ENCODE measurements around the gene JAKMIP3.

The JAKMIP3 gene

GRCh38 chr10:132098539-132099388 lies 33.0 kb downstream of the JAKMIP3 start:
- no peak for DNase-seq (ENCODE audit: low spot score)

DNA sequence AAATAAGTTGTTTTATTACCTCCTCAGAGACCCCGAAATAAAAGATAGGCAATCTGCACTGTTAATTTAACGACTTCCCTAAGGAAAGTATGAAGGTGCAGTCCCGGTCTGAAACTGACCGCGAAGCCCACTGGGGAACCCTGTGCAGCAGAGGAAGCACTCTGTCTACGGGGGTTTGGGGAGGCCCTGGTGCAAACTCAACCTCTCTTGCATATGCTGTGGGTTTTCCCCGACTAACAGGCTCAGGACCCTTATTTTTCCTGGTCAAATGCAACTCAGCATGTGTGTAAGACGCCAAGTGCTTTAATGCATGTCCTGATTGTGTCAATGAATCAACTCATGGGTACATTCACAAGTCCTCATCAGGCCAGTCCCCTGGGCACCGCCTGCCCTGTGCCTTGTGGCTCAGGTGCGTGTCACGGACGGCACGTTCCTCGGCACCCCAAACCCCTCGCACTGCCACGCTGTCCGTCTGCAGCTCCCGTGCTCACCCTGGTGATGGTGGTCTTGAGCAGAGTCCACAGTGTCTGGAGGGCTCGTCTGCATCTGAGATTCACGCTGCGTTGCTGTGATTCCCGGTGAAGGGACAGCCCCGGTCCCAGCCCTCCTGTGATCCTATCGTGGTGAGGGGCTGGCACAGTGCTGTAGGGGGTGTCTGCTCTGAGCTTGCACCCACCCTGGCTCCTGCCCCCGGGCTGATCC lies 33.8 kb downstream of the JAKMIP3 start:
- DNase-seq (ENCODE audit: low spot score), result no peak

DNA sequence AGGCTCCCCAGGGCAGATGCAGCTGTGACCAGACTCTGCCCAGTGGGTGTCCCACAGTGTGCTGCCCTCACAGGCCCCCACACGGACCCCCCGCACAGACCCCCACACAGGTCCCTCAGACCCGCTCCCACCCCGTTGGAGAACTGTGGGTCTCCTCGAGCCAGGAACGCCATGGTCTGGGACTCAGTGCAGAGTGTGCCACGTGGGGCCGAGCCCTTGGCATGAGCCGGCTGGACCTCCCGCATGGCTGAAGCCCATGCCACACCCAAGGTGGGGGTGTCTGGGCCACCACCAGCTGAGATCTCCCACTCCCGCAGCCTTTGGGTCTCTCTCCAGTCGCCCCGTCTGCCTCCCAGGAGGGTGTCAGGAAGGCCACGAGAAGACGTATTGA lies 34.3 kb downstream of the JAKMIP3 start:
- no peak for DNase-seq (ENCODE audit: low spot score)

DNA sequence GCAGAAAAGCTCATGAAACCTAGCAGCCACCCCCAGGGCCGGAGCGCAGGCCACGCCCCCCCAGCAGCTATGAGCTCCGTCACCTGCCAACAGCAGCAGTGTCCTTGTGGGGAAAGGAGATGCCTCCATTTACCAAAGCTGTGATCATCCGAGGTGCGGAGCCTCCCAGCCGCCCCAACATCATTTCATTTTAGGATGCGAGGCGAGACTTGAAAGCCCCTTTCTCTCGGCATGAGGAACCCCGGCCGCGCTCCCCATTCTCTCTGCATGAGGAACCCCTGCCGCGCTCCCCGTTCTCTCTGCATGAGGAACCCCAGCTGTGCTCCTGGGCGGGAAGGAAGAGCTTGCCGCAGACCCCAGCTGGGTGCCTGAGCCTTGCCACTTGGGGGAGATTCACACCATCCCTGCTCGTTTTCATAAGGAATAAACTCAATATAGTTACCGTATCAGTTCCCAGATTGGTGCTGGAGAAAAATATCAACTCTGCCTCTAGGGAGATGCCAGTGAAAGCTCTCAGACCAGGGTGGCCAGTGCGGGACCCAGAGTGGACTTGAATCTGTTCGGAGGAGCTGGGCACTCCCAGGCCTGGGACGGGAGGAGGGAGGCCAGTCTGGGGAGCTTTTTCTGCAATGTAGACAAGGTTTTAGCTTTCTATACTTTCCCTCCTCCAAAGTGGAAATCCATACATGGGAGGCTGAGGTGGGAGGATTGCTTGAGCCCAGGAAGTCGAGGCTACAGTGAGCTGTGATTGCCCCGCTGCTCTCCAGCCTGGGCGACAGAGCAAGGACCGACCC lies 35.0 kb downstream of the JAKMIP3 start:
- DNase-seq (ENCODE audit: low spot score), result no peak

DNA sequence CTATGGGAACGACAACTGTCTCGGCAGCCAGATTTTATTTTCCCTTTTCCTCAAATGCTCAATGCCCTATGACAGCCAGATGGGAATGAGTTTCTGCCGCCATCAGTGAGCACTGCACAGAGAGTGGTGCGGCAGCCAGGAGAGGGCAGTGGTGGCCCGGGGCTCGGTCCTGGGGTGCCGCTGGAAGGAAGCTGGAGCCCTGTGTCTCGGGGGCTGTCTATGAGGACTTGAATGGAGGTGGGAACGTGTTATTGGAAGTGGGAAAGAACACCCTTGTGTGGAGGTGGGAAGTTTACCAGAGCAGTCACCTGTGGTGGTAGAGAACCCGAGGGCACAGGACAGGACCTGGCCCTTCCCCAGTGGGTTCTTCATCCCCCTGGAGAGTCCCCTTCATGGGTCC lies 35.8 kb downstream of the JAKMIP3 start:
- DNase-seq (ENCODE audit: low spot score), result no peak

GRCh38 chr10:132102071-132102716 lies 36.4 kb downstream of the JAKMIP3 start:
- no peak for DNase-seq (ENCODE audit: low spot score)

- no peak for DNase-seq (ENCODE audit: low spot score)
Measured at GRCh38 chr10:132102717-132103110, 37.0 kb downstream of the JAKMIP3 start.

GRCh38 chr10:132103116-132103910 lies 37.6 kb downstream of the JAKMIP3 start:
- DNase-seq (ENCODE audit: low spot score), result no peak

DNA sequence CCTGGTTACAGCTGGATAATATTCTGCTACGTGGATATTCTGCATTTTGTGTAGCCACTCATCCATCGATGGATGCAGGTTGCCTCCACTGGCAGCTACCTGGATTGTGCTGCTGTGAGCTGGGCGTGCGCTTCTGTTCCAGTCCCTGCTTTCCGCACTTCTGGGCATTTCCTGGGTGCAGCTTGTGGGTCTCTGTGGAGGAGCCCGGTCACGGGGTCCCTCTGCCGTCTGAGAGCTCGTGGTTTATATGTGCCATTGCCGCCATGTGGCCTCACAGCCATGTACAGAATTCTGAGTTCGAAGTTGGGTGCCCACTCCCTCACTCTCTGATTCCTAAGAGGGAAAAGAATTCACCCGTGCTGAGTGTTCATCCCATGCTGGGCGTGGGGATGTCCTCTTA lies 38.3 kb downstream of the JAKMIP3 start:
- DNase-seq (ENCODE audit: low spot score), result no peak

DNA sequence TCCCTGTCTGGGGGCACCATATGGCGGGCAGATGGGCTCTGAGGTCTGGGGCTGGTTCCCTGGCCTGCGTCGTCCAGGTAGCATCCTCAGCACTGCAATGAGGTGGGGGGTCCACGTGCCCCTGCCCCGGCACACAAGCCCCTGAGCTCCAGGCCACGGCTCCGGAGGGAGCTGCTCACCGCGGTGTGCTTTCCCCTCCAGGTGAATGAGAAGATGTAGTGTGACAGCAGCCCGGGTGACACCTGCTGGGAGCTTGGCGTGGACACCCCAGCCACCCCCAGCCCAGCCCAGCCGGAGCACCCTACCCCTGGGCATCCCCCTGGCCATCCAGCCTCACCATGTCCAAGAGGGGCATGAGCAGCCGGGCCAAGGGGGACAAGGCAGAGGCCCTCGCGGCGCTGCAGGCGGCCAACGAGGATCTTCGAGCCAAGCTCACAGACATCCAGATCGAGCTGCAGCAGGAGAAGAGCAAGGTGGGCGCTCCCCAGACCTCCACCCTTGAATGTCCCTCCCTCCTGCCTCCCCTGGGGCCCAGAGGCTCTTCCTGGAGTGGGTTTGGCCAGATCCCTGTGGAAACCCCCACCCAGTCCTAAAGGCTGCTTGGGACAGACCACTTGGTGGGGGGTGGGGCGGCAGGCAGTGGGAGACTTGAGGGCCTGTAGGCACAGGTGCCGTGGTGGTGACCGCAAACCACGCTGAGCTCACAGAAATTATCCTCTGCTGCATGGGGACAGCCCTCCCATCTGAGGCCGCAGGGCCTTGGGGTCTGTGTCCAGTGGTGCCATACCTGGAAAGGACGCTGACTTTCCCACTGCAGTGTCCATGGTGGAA lies 38.9 kb downstream of the JAKMIP3 start:
- no peak for DNase-seq (ENCODE audit: low spot score)

GRCh38 chr10:132105302-132105995 lies 39.7 kb downstream of the JAKMIP3 start:
- DNase-seq (ENCODE audit: low spot score), result no peak

DNA sequence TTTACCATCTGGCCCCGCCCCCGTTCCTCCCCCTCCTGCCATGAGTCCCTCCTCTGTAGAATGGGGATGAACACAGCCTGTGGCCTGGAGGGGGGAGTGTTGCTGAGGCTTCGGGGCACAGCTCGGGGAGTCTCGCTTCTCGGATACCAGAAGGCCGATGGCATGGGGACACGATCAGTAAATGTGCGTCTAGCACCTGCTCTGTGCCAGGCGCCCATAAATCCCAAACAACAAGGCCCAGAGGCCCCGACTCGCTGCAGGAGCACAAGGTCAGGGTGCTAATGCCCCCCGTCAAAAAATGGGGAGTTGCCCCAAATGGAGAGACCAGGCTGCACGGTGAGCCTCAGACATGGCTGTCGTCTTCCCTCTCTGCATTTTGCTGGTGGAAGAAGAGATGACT lies 40.7 kb downstream of the JAKMIP3 start:
- no peak for DNase-seq (ENCODE audit: low spot score)

DNA sequence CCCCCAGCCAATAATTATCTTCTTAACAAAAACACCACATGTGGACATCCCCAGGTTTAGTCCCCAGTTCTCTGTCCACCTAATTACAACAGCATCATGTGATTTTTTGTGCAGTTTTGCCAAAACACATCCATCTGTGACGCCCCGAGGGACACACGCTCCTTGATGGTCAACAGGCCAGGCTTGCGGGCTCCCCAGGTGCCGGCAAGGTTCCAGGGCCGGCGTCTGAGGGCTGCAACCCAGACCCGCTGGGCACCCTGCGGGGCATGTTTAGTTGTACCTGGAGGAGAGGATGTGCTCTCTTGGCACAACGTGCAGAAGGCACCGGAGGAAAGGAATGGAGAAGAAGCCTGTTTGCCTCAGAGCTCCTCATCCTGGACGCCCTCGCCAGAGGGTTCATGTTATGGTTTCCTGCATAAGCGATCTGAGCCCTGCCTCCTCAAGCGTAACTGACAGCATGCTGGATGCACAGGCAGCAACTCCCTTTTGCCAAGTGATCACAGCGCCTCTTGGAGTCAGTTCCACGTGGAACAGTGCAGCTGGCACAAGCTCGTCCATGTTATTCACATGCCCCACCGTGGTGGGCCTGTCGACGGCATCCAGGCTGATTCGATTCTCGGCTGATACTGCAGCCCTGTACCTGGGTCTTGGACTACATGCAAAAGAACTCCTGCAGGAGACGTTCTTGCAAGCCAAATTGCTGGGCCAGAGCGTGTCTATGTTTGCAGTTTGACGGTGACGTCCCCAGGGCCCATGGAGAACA lies 41.6 kb downstream of the JAKMIP3 start:
- DNase-seq (ENCODE audit: low spot score), result no peak

DNA sequence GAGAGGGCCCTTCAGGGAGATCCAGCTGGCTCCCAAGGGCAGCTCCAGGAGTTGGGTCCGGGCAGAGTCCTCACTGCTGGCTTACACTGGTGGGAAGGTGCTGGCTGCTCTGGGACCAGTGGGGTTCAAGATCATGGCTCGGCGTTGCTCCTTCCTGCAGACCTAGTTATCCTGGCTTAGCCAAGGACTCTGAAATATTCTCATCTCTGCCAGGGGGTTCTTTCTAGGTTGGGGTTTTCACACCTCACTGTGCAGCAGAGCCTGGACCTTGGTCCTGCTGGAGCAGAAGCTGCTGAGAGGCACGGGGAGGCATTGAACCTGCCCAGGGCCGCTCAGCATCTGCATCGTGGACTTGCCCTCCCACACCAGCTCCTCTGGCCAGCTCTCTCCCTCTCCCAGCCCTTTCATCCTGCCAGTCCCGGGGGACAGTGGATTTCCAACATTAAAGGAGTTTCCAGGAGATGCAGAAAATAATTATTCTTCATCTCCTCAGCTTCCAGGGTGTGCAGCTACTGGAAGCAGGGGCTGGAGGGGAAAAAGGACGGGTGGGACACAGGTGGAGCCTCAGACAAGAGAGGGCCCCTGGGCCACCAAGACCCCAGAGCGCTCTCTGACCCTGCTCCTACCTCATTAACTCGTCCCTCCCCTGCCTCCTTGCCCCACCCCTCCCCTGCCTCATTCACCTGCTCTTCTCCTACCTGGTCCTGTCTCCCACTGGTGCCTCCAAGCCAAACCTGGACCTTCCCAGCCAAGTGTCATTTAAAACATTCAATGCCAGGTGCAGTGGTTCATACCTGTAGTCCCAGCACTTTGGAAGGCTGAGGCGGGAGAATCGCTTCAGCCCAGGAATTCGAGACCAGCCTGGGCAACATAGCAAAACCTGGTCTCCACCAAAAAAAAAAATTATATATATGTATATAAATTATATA lies 42.5 kb downstream of the JAKMIP3 start:
- no peak for DNase-seq (ENCODE audit: low spot score)

- DNase-seq (ENCODE audit: low spot score), result no peak
Measured at GRCh38 chr10:132109341-132110110, 43.8 kb downstream of the JAKMIP3 start.

- DNase-seq (ENCODE audit: low spot score), result no peak
Measured at GRCh38 chr10:132110111-132110521, 44.4 kb downstream of the JAKMIP3 start.

DNA sequence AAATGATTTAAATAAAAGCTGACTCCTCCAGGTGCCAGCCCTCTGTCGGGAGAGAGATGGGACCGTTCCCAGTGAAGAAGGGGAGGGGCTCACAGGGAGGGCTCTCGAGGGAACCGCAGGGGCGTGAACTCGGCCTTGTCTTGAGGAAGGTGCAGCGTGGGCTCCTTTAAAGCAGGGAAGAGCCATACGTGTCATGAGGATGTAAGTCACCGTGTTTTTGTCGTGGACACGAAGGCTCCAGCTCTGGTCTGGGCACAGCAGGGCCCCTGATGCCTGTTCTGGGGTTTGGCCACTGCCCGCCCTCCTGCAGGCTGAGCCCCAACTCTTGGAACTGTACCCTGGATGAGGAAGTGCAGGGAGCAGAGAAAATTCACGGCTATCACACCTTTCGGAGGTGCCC lies 45.0 kb downstream of the JAKMIP3 start:
- no peak for DNase-seq (ENCODE audit: low spot score)
